SKM-1 (cell line): Measurements from ENCODE around the gene CCNB3.
"Not testable (repeated sequence)": the region's sequence is repeated elsewhere in the genome, so short reads cannot be mapped to it uniquely, and the experiment has no call there.

Experiments used
- DNase-seq: peaks from one replicate; lab custom pipeline; 2025; ENCODE audit not compliant: unreplicated experiment; lab: John Stamatoyannopoulos, UW

Gene CCNB3, protein sequence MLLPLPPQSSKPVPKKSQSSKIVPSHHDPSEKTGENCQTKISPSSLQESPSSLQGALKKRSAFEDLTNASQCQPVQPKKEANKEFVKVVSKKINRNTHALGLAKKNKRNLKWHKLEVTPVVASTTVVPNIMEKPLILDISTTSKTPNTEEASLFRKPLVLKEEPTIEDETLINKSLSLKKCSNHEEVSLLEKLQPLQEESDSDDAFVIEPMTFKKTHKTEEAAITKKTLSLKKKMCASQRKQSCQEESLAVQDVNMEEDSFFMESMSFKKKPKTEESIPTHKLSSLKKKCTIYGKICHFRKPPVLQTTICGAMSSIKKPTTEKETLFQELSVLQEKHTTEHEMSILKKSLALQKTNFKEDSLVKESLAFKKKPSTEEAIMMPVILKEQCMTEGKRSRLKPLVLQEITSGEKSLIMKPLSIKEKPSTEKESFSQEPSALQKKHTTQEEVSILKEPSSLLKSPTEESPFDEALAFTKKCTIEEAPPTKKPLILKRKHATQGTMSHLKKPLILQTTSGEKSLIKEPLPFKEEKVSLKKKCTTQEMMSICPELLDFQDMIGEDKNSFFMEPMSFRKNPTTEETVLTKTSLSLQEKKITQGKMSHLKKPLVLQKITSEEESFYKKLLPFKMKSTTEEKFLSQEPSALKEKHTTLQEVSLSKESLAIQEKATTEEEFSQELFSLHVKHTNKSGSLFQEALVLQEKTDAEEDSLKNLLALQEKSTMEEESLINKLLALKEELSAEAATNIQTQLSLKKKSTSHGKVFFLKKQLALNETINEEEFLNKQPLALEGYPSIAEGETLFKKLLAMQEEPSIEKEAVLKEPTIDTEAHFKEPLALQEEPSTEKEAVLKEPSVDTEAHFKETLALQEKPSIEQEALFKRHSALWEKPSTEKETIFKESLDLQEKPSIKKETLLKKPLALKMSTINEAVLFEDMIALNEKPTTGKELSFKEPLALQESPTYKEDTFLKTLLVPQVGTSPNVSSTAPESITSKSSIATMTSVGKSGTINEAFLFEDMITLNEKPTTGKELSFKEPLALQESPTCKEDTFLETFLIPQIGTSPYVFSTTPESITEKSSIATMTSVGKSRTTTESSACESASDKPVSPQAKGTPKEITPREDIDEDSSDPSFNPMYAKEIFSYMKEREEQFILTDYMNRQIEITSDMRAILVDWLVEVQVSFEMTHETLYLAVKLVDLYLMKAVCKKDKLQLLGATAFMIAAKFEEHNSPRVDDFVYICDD (N-terminal part only)

DNA sequence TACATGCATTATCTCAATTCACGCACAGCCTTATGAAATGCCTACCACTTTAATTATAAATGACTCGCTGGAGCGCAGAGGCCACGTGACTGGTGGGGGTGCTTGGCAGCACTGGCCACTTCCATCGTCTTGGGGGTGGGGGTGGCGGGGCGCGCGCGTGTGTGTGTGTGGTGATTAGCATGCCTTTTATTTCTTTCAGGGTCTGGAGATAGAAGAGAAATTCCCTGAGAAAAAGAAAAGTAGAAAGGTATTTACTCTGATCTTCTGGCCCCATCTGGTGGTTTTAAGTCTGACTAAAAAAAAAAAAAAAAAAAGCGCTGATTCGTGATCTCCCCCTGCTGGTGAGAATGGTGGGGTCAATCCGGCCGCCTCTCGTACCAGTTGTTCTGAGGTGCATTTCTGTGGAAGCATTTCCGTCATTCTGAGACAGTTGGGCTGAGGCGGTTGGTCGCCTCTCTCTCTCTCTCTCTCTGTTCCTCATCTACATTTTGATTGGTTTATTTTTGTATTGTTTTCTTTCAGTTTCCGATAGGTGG is at the start of gene CCNB3:
CCNB3 (plus strand) TSS at position 402 of the 536 bp plus-strand sequence. CDS start 80,399 bp downstream, outside the sequence.
- peak; percentile 28 for DNase-seq

GRCh38 chrX:50157545-50158135 is 46.9 kb upstream of the CCNB3 start:
- no peak for DNase-seq

GRCh38 chrX:50158593-50158992 is 46.0 kb upstream of the CCNB3 start:
- no peak for DNase-seq

DNA sequence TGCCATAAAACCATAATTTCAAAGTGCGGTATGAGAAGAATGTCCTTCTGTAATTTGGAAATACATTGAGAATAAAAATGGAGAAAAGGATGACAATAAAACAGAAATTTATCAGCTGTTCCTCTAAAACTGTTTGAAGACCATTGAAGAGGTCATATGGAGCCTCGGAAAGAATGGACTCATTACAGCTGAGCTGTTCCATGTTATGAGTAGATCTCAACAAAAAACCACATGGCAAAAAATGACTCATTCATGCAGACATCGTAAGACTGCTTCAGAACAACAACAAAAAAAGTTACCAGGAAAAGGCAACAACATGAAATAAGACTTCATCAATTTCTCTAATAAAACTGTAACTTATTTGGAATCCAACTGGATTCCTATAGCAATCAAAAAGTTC is 43.4 kb upstream of the CCNB3 start:
- DNase-seq: no peak

GRCh38 chrX:50165727-50166126 is 38.8 kb upstream of the CCNB3 start:
- DNase-seq: no peak

DNA sequence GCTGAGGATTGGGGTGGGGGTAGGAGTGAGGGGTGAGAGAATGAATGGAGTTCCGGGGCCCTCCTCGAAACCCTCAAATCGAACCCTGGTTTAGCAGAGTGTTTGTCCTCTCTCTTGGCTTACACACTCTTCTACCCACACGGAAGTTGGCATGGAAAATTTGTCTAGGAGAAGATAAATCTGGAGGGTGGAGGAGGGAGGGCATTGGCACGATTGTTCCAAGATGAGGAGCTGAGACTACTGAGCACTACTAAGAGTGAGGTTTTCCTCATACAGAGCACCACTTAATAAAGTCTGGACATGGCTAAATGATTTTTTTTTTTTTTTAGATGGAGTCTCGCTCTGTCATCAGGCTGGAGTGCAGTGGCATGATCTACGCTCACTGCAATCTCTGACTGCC is 37.2 kb upstream of the CCNB3 start:
- no peak for DNase-seq

- no peak for DNase-seq
Observed at GRCh38 chrX:50168241-50168687, 36.3 kb upstream of the CCNB3 start.

- no peak for DNase-seq
Observed at GRCh38 chrX:50169717-50170116, 34.8 kb upstream of the CCNB3 start.

DNA sequence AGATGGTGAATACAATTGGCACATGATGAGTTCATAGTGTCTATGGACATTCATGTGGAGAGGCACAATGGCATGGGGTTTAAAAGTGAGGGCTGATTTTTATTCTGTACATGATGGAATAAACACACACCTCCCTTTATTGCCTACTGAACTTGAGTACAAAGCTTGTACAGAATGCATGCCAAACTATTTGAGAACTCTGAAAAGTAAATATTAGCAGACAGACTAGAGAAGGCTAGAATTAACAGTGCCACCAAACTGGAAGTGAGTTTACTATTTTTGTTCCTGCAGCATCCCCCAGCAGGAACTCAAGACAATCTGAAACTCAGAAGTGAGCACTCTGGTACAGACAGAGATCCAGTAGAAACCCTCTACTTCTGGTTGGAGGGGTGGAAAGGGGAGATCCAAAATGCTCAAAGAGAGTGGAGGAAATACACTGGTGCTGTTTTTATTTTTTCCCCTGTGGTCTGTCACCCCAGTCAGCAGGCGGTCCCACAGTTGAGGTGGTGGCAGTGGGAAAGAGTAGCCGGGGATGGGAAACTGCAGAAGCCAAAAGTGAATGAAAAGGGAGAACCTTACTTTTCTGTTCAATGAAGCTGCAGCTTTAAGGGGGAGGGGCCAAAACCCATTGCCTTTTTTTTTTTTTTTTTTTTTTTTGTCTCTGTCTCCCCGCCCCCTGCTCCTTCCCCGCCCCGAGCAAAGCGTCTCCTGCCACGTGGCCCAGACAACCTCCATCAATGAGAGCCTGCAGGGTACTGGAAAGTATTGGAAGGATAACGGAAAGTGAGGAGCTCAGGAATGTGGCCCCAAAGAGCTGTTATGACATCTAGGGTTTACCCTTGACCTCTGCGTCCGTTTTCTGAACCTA is 24.3 kb upstream of the CCNB3 start:
- DNase-seq: no peak

- no peak for DNase-seq
Observed at GRCh38 chrX:50183891-50184290, 20.7 kb upstream of the CCNB3 start.

GRCh38 chrX:50188859-50189600 is 15.5 kb upstream of the CCNB3 start:
- DNase-seq: no peak

GRCh38 chrX:50198348-50198747 is 6.2 kb upstream of the CCNB3 start:
- DNase-seq: no peak

DNA sequence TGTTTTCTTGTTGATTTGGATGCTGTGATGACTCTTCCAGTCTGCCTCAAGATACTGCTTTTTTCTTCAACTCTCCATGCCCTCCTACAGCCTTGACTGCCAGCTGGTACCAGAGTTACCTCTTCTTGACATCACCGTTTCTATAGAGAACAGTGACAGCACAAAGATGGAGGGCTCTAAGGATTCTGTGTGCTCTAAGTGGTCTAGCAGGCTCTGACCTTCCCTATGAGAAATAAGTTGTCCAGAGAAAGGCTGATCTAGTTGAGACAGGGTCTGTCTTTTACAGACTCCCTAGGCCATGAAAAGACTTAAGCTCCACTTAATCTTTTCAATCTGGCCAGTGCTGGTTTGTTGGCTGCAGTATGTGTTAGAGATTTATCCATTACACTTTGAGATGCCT is 3.7 kb upstream of the CCNB3 start, which contains the start of gene AKAP4:
AKAP4 (minus strand) TSS at position 101 of the 400 bp plus-strand sequence. CDS start 118 bp downstream, outside the sequence.
- no peak for DNase-seq

- DNase-seq: no peak
Observed at GRCh38 chrX:50202539-50202938, 2.0 kb upstream of the CCNB3 start.

DNA sequence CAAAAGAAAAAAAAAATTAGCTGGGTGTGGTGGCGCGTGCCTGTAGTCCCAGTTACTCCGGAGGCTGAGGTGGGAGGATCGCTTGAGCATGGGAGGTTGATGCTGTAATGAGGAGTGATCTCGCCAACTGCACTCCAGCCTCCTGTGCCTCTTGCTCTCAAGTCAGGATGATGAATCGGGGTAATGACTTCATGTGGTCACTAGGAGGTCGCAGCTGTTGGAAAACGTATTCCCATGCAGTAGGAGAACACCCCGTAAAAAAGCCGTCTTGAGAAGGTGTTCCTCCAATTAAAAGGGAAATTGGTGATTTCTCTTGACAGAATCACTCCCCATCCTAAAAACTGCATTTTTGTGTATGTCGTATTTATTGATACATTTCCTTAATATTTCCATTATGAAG is 2.2 kb downstream of the CCNB3 start:
- no peak for DNase-seq

DNA sequence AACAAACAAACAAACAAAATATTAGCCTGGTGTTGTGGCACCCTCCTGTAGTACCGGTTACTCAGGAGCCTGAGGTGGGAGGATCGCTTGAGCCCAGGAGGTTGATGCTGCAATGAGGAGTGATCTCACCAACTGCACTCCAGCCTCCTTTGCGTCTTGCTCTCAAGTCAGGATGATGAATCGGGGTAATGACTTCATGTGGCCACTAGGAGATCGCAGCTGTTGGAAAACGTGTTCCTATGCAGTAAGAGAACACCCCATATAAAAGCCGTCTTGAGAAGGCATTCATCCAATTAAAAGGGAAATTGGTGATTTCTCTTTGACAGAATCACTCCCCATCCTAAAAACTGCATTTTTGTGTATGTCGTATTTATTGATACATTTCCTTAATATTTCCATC is 6.9 kb downstream of the CCNB3 start:
- DNase-seq: peak; percentile 1

GRCh38 chrX:50281253-50281652 is 76.7 kb downstream of the CCNB3 start:
- DNase-seq: no peak

DNA sequence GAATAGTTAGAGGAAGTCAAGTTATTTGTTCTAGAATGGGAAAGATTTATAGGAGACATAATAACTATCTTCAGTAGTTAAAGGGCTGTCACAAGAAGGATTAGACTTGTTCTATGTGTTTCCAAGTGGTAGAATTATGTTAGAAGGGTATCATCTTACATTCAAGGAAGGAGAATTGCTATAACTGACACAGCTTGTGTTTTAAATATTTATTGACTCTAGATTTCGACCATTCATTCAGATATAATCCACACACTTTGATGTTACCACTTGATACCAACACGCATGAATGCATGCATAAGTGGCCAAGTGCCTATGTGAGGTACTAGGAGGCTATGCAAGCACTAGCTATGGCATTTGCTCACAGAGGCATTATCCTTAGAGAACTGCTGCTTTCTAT is 122.7 kb downstream of the CCNB3 start:
- DNase-seq: no peak

DNA sequence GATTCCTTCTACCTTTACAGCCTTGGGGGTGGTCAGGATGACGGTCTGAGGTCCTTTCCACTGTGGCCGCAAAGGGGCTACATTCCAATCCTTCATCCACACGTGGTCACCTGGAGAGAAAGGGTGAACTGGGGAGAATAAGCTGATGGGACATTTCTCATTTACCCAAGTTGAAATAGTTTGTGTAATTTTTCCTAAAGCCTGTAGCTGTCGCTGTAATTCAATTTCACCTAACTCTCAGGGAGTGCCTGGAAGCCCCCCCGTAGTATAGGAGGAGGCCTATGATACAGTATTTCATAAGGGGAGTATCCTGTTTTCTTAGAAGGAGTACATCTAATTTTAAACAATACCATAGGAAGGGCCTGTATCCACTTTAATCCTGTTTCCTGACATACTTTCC is 128.1 kb downstream of the CCNB3 start:
- DNase-seq: not testable (repeated sequence)
